ENCODE results near the gene RIOK3. TPM values are rescaled to one million over a fixed set of nuclear protein-coding genes. Genes with fewer than 3 reads are reported as not detected.

Gene RIOK3
- polyA plus RNA-seq, 2 of the 4 experiments (the other 2 are of a cell fraction), result 25.3 to 43.3 TPM

Small RNA genes within 50 kb of the gene (small RNA-seq; reads per million reads assigned to genes)
- 0 reads per million in 6 experiments for gene AC026634.1
- gene RF00019, result 0 reads per million in 6 experiments

Other genes with a start within 250 kb of the RIOK3 start
- gene RMC1, start 50.2 kb downstream of the RIOK3 start, polyA plus RNA-seq (2011; rRNA removed), result 17.5 and 28.5 TPM in 2 replicates
- gene RMC1, start 50.2 kb downstream of the RIOK3 start, polyA plus RNA-seq (2017; fragmentation: RNase III; extraction: RNeasy Plus Mini Kit Qiagen cat#74134 plus additional on column Dnase treatment), result 13.9 to 15.7 TPM (median 14.7 TPM) in 3 replicates
- gene NPC1, start 133.2 kb downstream of the RIOK3 start, polyA plus RNA-seq (2011; rRNA removed), result 42.5 and 45.0 TPM in 2 replicates
- 56.9 to 69.2 TPM (median 61.4 TPM) in 3 replicates for gene NPC1, start 133.2 kb downstream of the RIOK3 start, polyA plus RNA-seq (2017; fragmentation: RNase III; extraction: RNeasy Plus Mini Kit Qiagen cat#74134 plus additional on column Dnase treatment)
- gene ANKRD29, start 209.6 kb downstream of the RIOK3 start, polyA plus RNA-seq (2011; rRNA removed), result 25.2 and 25.4 TPM in 2 replicates
- 12.4 to 17.4 TPM (median 17.2 TPM) in 3 replicates for gene ANKRD29, start 209.6 kb downstream of the RIOK3 start, polyA plus RNA-seq (2017; fragmentation: RNase III; extraction: RNeasy Plus Mini Kit Qiagen cat#74134 plus additional on column Dnase treatment)
- 31.0 and 40.1 TPM in 2 replicates for gene LAMA3, start 236.2 kb downstream of the RIOK3 start, polyA plus RNA-seq (2011; rRNA removed)
- gene LAMA3, start 236.2 kb downstream of the RIOK3 start, polyA plus RNA-seq (2017; fragmentation: RNase III; extraction: RNeasy Plus Mini Kit Qiagen cat#74134 plus additional on column Dnase treatment), result 18.2 to 24.1 TPM (median 19.4 TPM) in 3 replicates

Measured in A549 (cell line).